ENCODE results near the gene BMPR1B. TPM values are rescaled to one million over a fixed set of nuclear protein-coding genes. Genes with fewer than 3 reads are reported as not detected.

The BMPR1B gene
- total and polyA plus RNA-seq, 2 donors from 2014 or later = 4.1 to 5.5 TPM

DNA sequence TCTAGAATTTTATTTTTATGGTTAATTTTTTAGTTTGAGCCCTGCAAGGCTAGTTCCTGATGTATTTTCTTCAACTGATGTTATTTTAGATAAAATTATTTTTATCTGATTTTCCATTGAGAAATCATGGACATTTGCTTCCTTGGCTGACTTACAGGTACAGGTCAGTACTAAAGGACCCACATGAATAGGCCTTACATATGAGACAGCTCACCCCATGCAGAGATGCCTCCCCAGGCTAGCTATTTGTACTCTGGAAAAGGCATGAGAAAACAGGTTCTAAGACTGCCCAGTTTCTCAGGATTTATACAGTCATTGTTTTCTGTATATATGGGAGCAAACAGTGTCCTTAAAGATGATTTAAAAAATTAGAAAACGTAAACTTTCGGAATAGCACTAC is 255.5 kb downstream of the BMPR1B start:
- Histone ChIP-seq H3K27me3 (ENCODE audit: control insufficient read depth, insufficient read depth, low read length) (no peaks in the 10 kb centered on the region), H3K36me3 (ENCODE audit: control insufficient read depth in 2 of 3, insufficient read depth in 3 of 3, low read length in 3 of 3) (no peaks in the 10 kb centered on the region), H3K9ac (ENCODE audit: low read length in 3 of 3) (no peak overlapping the region), H3K27ac (ENCODE audit: low read depth in 2 of 2, low read length in 2 of 2) (no peak overlapping the region), H3K4me1 (ENCODE audit: control insufficient read depth in 2 of 3, insufficient read depth in 2 of 3, low read depth in 1 of 3, low read length in 3 of 3) (no peaks in the 10 kb centered on the region), H3K4me3 (ENCODE audit: low read length in 3 of 3) (no peak overlapping the region), H3K9me3 (ENCODE audit: control insufficient read depth in 2 of 3, insufficient read depth in 1 of 3, low read length in 3 of 3) (no peaks in the 10 kb centered on the region)
- TF ChIP-seq, protein P1, sequence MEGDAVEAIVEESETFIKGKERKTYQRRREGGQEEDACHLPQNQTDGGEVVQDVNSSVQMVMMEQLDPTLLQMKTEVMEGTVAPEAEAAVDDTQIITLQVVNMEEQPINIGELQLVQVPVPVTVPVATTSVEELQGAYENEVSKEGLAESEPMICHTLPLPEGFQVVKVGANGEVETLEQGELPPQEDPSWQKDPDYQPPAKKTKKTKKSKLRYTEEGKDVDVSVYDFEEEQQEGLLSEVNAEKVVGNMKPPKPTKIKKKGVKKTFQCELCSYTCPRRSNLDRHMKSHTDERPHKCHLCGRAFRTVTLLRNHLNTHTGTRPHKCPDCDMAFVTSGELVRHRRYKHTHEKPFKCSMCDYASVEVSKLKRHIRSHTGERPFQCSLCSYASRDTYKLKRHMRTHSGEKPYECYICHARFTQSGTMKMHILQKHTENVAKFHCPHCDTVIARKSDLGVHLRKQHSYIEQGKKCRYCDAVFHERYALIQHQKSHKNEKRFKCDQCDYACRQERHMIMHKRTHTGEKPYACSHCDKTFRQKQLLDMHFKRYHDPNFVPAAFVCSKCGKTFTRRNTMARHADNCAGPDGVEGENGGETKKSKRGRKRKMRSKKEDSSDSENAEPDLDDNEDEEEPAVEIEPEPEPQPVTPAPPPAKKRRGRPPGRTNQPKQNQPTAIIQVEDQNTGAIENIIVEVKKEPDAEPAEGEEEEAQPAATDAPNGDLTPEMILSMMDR (IDR thresholded peaks at IDR 0.05; ENCODE audit: borderline replicate concordance, extremely low read depth, insufficient read depth) = no peak
- FAIRE-seq = no peak
- no peak for DNase-seq
- intact Hi-C loops (cut with DNase I) = no loop called here

DNA sequence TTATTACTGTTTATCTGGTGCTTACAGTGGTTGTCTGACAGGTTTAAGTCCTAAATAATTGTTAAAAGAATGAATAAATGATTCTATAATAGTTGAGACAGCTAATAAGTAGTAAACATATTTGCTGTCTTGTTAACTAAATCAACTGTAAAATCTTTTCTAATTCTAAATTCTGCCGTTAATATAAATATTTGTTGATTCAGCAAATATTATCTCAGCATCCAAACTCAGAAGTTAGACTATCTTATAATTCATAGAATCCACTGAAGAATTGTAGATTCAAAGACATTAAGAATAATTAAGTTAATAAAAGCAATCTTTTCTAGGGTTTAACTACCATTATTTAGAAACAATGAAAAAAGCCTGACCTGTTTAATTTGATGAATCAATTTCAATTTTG is 256.3 kb downstream of the BMPR1B start:
- intact Hi-C loops (cut with DNase I) = no loop called here
- Histone ChIP-seq H3K9ac (ENCODE audit: low read length in 3 of 3) (no peak overlapping the region), H3K27me3 (ENCODE audit: control insufficient read depth, insufficient read depth, low read length) (no peaks in the 10 kb centered on the region), H3K36me3 (ENCODE audit: control insufficient read depth in 2 of 3, insufficient read depth in 3 of 3, low read length in 3 of 3) (no peaks in the 10 kb centered on the region), H3K27ac (ENCODE audit: low read depth in 2 of 2, low read length in 2 of 2) (no peak overlapping the region), H3K9me3 (ENCODE audit: control insufficient read depth in 2 of 3, insufficient read depth in 1 of 3, low read length in 3 of 3) (no peaks in the 10 kb centered on the region), H3K4me1 (ENCODE audit: control insufficient read depth in 2 of 3, insufficient read depth in 2 of 3, low read depth in 1 of 3, low read length in 3 of 3) (no peaks in the 10 kb centered on the region), H3K4me3 (ENCODE audit: low read length in 3 of 3) (no peak overlapping the region)
- FAIRE-seq (no peak), DNase-seq (no peak)
- TF ChIP-seq, protein P1 (IDR thresholded peaks at IDR 0.05; ENCODE audit: borderline replicate concordance, extremely low read depth, insufficient read depth) = no peak

DNA sequence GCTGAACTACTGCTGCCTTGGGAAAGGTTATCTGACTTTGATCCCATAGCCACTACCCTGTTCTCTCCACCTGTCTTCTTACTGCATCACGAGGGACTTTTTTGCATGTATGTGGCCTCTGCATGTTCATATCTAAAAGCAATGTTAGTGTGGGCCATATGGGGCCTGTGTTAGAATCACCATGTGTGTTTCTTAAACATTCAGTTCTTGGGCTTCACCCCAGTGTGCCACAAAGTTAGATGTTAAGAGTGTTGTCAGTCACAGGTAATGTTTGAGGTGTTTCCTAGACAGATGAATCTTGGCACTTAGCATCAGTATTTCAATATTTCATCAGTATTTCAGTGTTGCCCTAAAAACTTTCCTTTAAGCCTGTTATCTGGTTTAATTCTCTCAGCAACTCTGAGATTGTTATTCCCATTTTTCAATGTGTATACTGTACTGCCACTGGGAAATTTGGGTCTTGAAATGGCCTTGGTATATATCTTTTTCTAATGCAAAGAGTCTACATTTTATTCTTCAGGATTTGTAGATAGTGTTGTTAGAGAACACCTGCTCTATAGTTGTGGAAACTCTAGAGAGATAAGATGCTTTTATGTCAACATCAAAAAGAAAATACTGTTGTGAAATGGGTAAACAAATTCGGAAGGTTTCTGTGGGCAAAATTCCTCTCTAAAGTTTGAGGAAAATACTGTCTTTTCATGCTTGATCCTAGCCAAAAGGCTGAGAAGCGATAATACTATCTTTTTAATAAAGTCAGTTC is 259.7 kb downstream of the BMPR1B start:
- intact Hi-C loops (cut with DNase I) = no loop called here
- Histone ChIP-seq H3K27me3 (ENCODE audit: control insufficient read depth, insufficient read depth, low read length) (no peaks in the 10 kb centered on the region), H3K9ac (ENCODE audit: low read length in 3 of 3) (no peak overlapping the region), H3K4me1 (ENCODE audit: control insufficient read depth in 2 of 3, insufficient read depth in 2 of 3, low read depth in 1 of 3, low read length in 3 of 3) (no peaks in the 10 kb centered on the region), H3K4me3 (ENCODE audit: low read length in 3 of 3) (no peak overlapping the region), H3K27ac (ENCODE audit: low read depth in 2 of 2, low read length in 2 of 2) (no peak overlapping the region), H3K9me3 (ENCODE audit: control insufficient read depth in 2 of 3, insufficient read depth in 1 of 3, low read length in 3 of 3) (no peaks in the 10 kb centered on the region), H3K36me3 (ENCODE audit: control insufficient read depth in 2 of 3, insufficient read depth in 3 of 3, low read length in 3 of 3) (no peaks in the 10 kb centered on the region)
- FAIRE-seq (no peak), DNase-seq (no peak)
- TF ChIP-seq, protein P1 (IDR thresholded peaks at IDR 0.05; ENCODE audit: borderline replicate concordance, extremely low read depth, insufficient read depth) = no peak

Measured in kidney (tissue), 14 donors.